AG04450 (cell line): ENCODE measurements around the gene IL10. TPM values are rescaled to one million over a fixed set of nuclear protein-coding genes. Genes with fewer than 3 reads are reported as not detected.

Experiments used
- CTCF ChIA-PET: fragments of 300-600, 350-600 bp; formaldehyde crosslinking; extraction: SDS; loops from one replicate; lab custom pipeline; 2022; ENCODE audit warnings: antibody characterized with exemption, inconsistent platforms; lab: Charles Lee
- POLR2A ChIA-PET: fragments of 350-600 bp; formaldehyde crosslinking; extraction: SDS; loops from one replicate; lab custom pipeline; 2021; ENCODE audit warnings: antibody characterized with exemption, inconsistent platforms; lab: Yijun Ruan, JAX
- DNase-seq: peaks from one replicate; pipeline ENCODE4 v3.0.0-alpha.2; 2011; ENCODE audit warnings: low read depth, low spot score
- H3K27ac ChIP-seq: one replicate; pipeline ENCODE4 v1.5.1; 2012; ENCODE audit warnings: low read depth, low read length, control low read depth
- H3K27me3 ChIP-seq: one replicate; pipeline ENCODE4 v1.6.0; 2012; ENCODE audit warnings: low read length; ENCODE audit not compliant: control insufficient read depth, insufficient read depth
- H3K4me3 ChIP-seq: 2 replicates; pipeline ENCODE4 v1.5.1; 2011; ENCODE audit warnings: mild to moderate bottlenecking, low read depth, low read length, control low read depth
- H3K9me3 ChIP-seq: 2 replicates; pipeline ENCODE4 v1.5.1; 2012; ENCODE audit warnings: low read length; ENCODE audit not compliant: control insufficient read depth, insufficient read depth
- polyA plus RNA-seq: library from polyadenylated mRNA; depleted of rRNA; stranded (reverse); fragments of >200 nt; gene quantifications from 2 replicates; pipeline ENCODE4 v1.2.3, GENCODE V29; 2011
- TF ChIP-seq, protein P1 (sequence below): IDR thresholded peaks from 2 replicates; pipeline ENCODE4 v1.5.1; 2011; ENCODE audit warnings: low read depth, low read length, control low read depth, inconsistent platforms

Gene IL10
- polyA plus RNA-seq, 1 experiment, result not detected

DNA sequence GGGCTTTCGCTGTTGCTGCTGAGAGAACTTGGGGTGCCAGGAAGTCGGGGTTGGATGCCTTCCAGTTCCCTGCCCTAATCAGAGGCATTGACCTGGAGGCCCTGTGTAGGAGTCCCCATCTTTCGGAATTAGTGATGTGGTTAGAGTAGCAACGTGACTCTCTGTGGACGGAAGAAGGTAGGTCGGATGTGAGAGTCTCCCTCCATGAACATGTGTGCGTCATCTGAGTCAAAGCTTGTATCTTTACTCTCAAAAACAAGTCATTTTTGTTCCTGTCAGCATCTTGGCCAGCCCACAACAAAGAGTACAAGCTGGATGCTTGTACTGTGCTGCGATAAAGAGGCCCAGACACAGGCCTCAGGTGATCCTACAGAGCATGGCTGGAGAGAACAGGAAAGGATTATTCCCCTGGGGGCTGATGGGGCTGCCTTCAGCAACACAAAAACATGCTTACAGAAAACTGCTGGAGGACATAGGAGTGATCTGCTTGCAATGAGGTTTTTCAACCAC, 31.0 kb upstream of the IL10 start:
- no peak for DNase-seq
- TF ChIP-seq, protein P1, sequence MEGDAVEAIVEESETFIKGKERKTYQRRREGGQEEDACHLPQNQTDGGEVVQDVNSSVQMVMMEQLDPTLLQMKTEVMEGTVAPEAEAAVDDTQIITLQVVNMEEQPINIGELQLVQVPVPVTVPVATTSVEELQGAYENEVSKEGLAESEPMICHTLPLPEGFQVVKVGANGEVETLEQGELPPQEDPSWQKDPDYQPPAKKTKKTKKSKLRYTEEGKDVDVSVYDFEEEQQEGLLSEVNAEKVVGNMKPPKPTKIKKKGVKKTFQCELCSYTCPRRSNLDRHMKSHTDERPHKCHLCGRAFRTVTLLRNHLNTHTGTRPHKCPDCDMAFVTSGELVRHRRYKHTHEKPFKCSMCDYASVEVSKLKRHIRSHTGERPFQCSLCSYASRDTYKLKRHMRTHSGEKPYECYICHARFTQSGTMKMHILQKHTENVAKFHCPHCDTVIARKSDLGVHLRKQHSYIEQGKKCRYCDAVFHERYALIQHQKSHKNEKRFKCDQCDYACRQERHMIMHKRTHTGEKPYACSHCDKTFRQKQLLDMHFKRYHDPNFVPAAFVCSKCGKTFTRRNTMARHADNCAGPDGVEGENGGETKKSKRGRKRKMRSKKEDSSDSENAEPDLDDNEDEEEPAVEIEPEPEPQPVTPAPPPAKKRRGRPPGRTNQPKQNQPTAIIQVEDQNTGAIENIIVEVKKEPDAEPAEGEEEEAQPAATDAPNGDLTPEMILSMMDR, result no peak
- Histone ChIP-seq H3K4me3 (no peak overlapping the region), H3K27me3 (peaks cover 2% of the 10 kb centered on the region), H3K9me3 (no peaks in the 10 kb centered on the region), H3K27ac (no peak overlapping the region)
- POLR2A ChIA-PET, result no interaction called here
- CTCF ChIA-PET, result interaction anchor here (1.2 to 1.4 kb wide), 2 partner anchors 24 to 109 kb away, joined by 4 read pairs; no protein-coding TSS in a partner anchor

DNA sequence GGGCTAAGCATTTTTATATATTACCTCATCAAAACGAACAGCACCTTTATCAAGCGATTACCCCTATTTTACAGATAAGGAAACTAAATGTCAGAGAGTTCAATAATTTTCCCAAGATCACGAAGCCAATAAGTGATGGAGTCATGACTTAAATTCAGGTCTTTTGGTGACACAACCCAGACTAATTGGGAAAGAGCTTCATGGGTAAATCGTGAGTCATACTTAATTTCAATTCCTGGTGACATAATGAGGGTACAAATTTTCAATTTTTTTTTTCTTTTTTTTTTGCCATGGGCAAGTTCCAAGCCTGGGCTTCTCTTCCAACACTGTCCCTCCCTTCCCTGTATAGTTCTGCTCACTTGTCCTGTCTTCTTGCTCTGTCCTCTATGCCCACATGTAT, 30.1 kb upstream of the IL10 start:
- ChIA-PET CTCF (no interaction called here), POLR2A (no interaction called here)
- no peak for DNase-seq
- TF ChIP-seq, protein P1, result no peak
- Histone ChIP-seq H3K27me3 (peaks cover 2% of the 10 kb centered on the region), H3K27ac (no peak overlapping the region), H3K9me3 (no peaks in the 10 kb centered on the region), H3K4me3 (no peak overlapping the region)

DNA sequence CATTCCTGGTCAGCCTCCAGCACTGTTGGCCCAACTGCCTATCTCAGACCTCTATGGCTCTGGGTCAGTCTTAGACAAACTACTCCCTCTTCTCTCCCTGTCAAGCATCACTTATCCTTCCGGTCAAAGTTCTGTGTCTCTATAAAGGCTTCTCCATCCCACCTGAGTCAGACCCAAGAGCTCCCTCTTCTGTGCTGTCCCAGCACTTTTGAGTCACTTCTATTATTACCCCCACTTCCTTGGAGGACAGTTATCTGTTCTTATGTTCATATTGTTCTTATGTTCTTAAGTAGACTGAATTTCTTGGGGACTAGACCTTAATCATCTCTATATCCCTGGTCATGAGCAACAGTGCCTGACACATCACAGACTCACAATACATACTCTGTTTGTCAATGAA, 29.2 kb upstream of the IL10 start:
- ChIA-PET CTCF (interaction anchor here (1.1 kb wide), 1 partner anchor 110 kb away, joined by 3 read pairs; no protein-coding TSS in a partner anchor), POLR2A (no interaction called here)
- Histone ChIP-seq H3K27me3 (peaks cover 2% of the 10 kb centered on the region), H3K27ac (no peak overlapping the region), H3K4me3 (no peak overlapping the region), H3K9me3 (no peaks in the 10 kb centered on the region)
- DNase-seq, result no peak
- TF ChIP-seq, protein P1, result no peak

DNA sequence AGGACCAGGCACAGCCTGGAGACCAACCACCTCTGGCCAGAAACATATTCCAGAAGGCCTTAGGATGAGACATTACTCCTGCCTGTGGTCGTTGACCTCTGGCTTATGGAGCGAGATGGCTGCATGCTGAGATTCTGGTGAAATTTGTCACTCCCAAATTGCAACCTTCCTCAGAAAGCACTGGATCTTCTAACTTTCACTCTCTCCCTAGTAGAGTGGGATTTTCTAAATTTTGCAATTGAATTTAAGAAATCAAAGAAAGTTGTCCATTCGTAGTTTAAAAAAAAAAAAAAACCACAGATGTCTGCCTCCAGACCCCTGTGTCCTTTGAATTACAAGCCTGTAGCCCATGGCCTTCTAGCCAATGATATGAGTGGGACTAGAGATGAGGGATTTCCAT, 28.6 kb upstream of the IL10 start:
- no peak overlapping the region for H3K27ac ChIP-seq
- POLR2A ChIA-PET, result no interaction called here
- H3K27me3 ChIP-seq, result peaks cover 2% of the 10 kb centered on the region
- no peak overlapping the region for H3K4me3 ChIP-seq
- no peak for DNase-seq
- H3K9me3 ChIP-seq, result no peaks in the 10 kb centered on the region
- TF ChIP-seq, protein P1, result no peak
- CTCF ChIA-PET, result interaction anchor here (1.1 kb wide), 1 partner anchor 111 kb away, joined by 3 read pairs; no protein-coding TSS in a partner anchor

DNA sequence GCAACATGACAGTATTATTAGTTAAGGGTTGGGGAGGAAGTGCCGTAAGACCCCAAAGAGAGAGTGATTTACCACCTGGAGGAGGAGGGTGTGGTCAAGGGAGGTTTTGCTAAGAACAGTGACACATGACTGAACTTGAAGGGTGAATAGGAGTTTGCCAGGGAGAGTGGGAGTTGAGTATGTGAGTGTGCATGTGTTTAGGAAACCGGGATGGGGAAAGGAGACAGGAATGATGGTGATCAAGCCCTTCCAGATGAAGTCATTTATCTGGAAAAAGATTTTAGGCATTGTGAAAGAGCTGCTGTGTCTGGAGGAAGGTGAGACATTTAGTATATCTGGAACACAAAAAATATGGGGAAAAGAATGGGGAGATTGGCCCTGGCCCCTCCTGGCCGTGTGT, 28.1 kb upstream of the IL10 start:
- Histone ChIP-seq H3K27me3 (peaks cover 2% of the 10 kb centered on the region), H3K4me3 (no peak overlapping the region), H3K9me3 (no peaks in the 10 kb centered on the region), H3K27ac (no peak overlapping the region)
- TF ChIP-seq, protein P1, result no peak
- ChIA-PET POLR2A (no interaction called here), CTCF (interaction anchor here (1.2 to 1.6 kb wide), 2 partner anchors 75 to 112 kb away, joined by 3 to 4 read pairs; no protein-coding TSS in a partner anchor)
- DNase-seq, result no peak
